Measurements from ENCODE around the gene GZF1. TPM values are rescaled to one million over a fixed set of nuclear protein-coding genes. Genes with fewer than 3 reads are reported as not detected.

Gene GZF1
- polyA plus RNA-seq, 1 experiment: 14.3 TPM

GRCh38 chr20:23336476-23336875, 25.5 kb upstream of the GZF1 start:
- ChIA-PET POLR2A (no interaction called here), CTCF (interaction anchor here (1.4 to 8.7 kb wide), 3 partner anchors 270 to 645 kb away, joined by 3 to 270 read pairs (median 6); no protein-coding TSS in a partner anchor)
- no peak for TF ChIP-seq CTCF (IDR thresholded peaks at IDR 0.05; ENCODE audit: low read depth, low read length)
- no peak overlapping the region for H3K4me3 ChIP-seq (ENCODE audit: low read depth, low read length)
- no peak overlapping the region for H3K27ac ChIP-seq (ENCODE audit: low read depth, low read length)
- no peak for DNase-seq (ENCODE audit: low read depth, low spot score)
- H3K9me3 ChIP-seq (ENCODE audit: control insufficient read depth, insufficient read depth, low read length): no peaks in the 10 kb centered on the region; the same call in 1 of the 2 replicates
- peaks cover 2% of the 10 kb centered on the region for H3K27me3 ChIP-seq (ENCODE audit: control insufficient read depth, insufficient read depth, low read length)

- CTCF ChIA-PET: interaction anchor here (1.4 to 8.7 kb wide), 2 partner anchors 286 to 646 kb away, joined by 6 to 270 read pairs; no protein-coding TSS in a partner anchor
- no peak for TF ChIP-seq CTCF (IDR thresholded peaks at IDR 0.05; ENCODE audit: low read depth, low read length)
- Histone ChIP-seq H3K27me3 (ENCODE audit: control insufficient read depth, insufficient read depth, low read length) (peaks cover 2% of the 10 kb centered on the region), H3K27ac (ENCODE audit: low read depth, low read length) (no peak overlapping the region), H3K4me3 (ENCODE audit: low read depth, low read length) (no peak overlapping the region), H3K9me3 (ENCODE audit: control insufficient read depth, insufficient read depth, low read length) (no peaks in the 10 kb centered on the region; the same call in 1 of the 2 replicates)
- POLR2A ChIA-PET: no interaction called here
- no peak for DNase-seq (ENCODE audit: low read depth, low spot score)
These were observed 24.7 kb upstream of the GZF1 start for GRCh38 chr20:23337312-23337711.

- DNase-seq (ENCODE audit: low read depth, low spot score): no peak
- CTCF ChIA-PET: interaction anchor here (0.7 to 8.7 kb wide), 29 partner anchors 8 to 1620 kb away, joined by 3 to 270 read pairs (median 4); partner anchors contain the start of genes NXT1 and THBD
- H3K27me3 ChIP-seq (ENCODE audit: control insufficient read depth, insufficient read depth, low read length): peaks cover 2% of the 10 kb centered on the region
- no peak overlapping the region for H3K27ac ChIP-seq (ENCODE audit: low read depth, low read length)
- TF ChIP-seq CTCF (IDR thresholded peaks at IDR 0.05; ENCODE audit: low read depth, low read length): no peak
- H3K9me3 ChIP-seq (ENCODE audit: control insufficient read depth, insufficient read depth, low read length): no peaks in the 10 kb centered on the region; the same call in 1 of the 2 replicates
- POLR2A ChIA-PET: interaction anchor here (1.0 to 1.2 kb wide), 2 partner anchors 290 to 648 kb away, joined by 3 read pairs; no protein-coding TSS in a partner anchor
- no peak overlapping the region for H3K4me3 ChIP-seq (ENCODE audit: low read depth, low read length)
These were observed 22.0 kb upstream of the GZF1 start for GRCh38 chr20:23339986-23340385.

- DNase-seq (ENCODE audit: low read depth, low spot score): no peak
- Histone ChIP-seq H3K27ac (ENCODE audit: low read depth, low read length) (no peak overlapping the region), H3K9me3 (ENCODE audit: control insufficient read depth, insufficient read depth, low read length) (no peaks in the 10 kb centered on the region; the same call in 1 of the 2 replicates), H3K4me3 (ENCODE audit: low read depth, low read length) (no peak overlapping the region), H3K27me3 (ENCODE audit: control insufficient read depth, insufficient read depth, low read length) (peaks cover 2% of the 10 kb centered on the region)
- TF ChIP-seq CTCF (IDR thresholded peaks at IDR 0.05; ENCODE audit: low read depth, low read length): peak; percentile 77
- POLR2A ChIA-PET: interaction anchor here (1.0 to 1.2 kb wide), 3 partner anchors 10 to 649 kb away, joined by 3 to 7 read pairs (median 3); partner anchors contain the start of gene NXT1
- CTCF ChIA-PET: interaction anchor here (0.5 to 8.7 kb wide), 26 partner anchors 8 to 1621 kb away, joined by 3 to 270 read pairs (median 4); partner anchors contain the start of gene NXT1
These were observed 21.5 kb upstream of the GZF1 start for GRCh38 chr20:23340524-23340923.

- TF ChIP-seq CTCF (IDR thresholded peaks at IDR 0.05; ENCODE audit: low read depth, low read length): no peak
- no peaks in the 10 kb centered on the region; the same call in 1 of the 2 replicates for H3K9me3 ChIP-seq (ENCODE audit: control insufficient read depth, insufficient read depth, low read length)
- ChIA-PET POLR2A (interaction anchor here (1.0 to 1.2 kb wide), 3 partner anchors 10 to 649 kb away, joined by 3 to 7 read pairs (median 3); partner anchors contain the start of gene NXT1), CTCF (interaction anchor here (0.5 to 8.7 kb wide), 29 partner anchors 9 to 1621 kb away, joined by 3 to 270 read pairs (median 4); partner anchors contain the start of gene NXT1)
- no peak overlapping the region for H3K4me3 ChIP-seq (ENCODE audit: low read depth, low read length)
- DNase-seq (ENCODE audit: low read depth, low spot score): no peak
- no peak overlapping the region for H3K27ac ChIP-seq (ENCODE audit: low read depth, low read length)
- peaks cover 2% of the 10 kb centered on the region for H3K27me3 ChIP-seq (ENCODE audit: control insufficient read depth, insufficient read depth, low read length)
These were observed 20.9 kb upstream of the GZF1 start for GRCh38 chr20:23341073-23341472.

Data from AG04450 (cell line).